Activated naive CD8-positive, alpha-beta T cell (primary cell): ENCODE data around the gene UBE2V1.
"Not testable (repeated sequence)": the region's sequence is repeated elsewhere in the genome, so short reads cannot be mapped to it uniquely, and the experiment has no call there.

Source experiments
- H3K27ac Mint-ChIP-seq: one replicate; pipeline ENCODE4 v1.8.0; 2021; ENCODE audit warnings: mixed read lengths
- H3K27me3 Mint-ChIP-seq: one replicate; pipeline ENCODE4 v1.8.0; 2021; ENCODE audit warnings: mixed read lengths
- H3K36me3 Mint-ChIP-seq: one replicate; pipeline ENCODE4 v1.8.0; 2021; ENCODE audit warnings: mixed read lengths
- H3K4me1 Mint-ChIP-seq: one replicate; pipeline ENCODE4 v1.8.0; 2021; ENCODE audit warnings: low read depth, mixed read lengths
- H3K4me3 Mint-ChIP-seq: one replicate; pipeline ENCODE4 v1.8.0; 2021; ENCODE audit warnings: mild to moderate bottlenecking, mixed read lengths
- H3K9me3 Mint-ChIP-seq: one replicate; pipeline ENCODE4 v1.8.0; 2021; ENCODE audit warnings: low read depth, mixed read lengths

Gene UBE2V1

DNA sequence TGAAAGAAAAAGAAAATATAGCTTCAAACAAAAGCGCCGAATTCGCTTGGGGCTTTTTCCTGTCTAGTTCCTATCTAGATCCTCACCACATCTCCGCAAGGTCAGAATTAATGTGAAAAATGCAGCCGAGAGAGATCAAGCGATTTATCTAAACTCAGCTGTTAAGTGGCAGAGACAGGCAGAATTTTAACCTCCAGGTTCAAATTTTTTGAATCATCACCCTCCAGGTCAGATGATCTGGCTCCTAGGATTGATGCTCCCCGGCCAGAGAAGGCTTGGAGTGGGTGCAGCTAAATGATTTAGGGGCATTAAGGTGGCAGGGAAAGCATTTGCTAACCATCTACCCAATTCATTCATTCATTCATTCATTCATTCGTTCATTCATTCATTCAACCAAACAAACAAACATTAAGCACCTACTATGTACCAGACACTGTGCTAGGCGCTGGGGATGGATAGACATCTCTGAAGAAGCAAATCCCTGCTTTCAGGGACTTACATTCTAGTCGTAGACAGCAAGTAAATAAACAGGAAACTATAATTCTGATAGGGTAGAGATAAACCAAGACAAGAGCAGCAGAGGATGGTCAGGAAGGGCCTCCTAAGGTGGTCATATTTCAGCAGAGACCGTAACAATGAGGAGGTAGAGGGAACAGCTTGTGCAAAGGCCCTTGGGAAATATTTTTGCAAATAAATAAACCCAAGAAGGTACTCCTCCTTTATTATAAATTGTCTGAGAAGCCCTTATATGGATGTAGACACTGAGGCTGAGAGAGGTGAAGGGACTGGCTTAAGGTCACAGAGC lies 672 bp upstream of the UBE2V1 start:
- Mint-ChIP-seq H3K27me3 (no peaks in the 10 kb centered on the region), H3K4me1 (peaks cover 67% of the 10 kb centered on the region)

DNA sequence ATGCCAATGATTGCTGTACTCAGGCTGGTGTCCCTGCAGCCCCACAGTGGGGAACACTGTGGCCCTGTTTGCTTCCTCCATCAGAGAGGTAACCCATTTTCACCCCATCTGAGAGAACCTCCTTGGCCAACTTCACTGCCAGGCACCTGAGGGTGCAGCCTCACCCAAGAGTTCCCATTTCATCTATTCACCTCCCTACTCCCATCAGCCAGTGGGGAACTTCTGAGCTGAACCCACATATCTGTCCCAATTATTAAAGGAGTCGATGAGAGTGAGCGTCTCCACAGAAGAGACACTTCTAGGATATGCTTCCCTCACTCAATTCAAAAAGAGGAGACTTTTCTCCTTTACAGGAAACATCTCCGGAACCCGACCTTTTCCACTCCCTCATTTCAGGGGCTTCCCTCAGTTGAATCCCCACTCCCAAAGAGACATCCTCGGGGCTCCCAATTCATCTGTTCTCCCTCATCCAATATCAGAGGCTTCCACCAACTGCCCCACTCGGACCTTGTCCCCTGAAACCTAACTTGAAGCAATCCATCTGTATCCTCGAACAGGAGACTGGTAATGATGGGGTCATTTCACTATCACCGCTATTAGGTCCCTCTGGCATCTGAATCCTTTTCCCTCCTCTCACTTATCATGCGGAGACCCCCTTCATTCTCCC lies 988 bp downstream of the UBE2V1 start:
- H3K27ac Mint-ChIP-seq, result peak overlapping the region; percentile 98
- H3K27me3 Mint-ChIP-seq, result no peaks in the 10 kb centered on the region
- peak overlapping the region; percentile 100 for H3K4me3 Mint-ChIP-seq
- H3K36me3 Mint-ChIP-seq, result peaks cover 9% of the 10 kb centered on the region
- H3K9me3 Mint-ChIP-seq, result no peaks in the 10 kb centered on the region
- H3K4me1 Mint-ChIP-seq, result peaks cover 84% of the 10 kb centered on the region

More for the DNA sequence above, 672 bp upstream of the UBE2V1 start:
- Mint-ChIP-seq H3K27ac (peak overlapping the region; percentile 97), H3K4me3 (peak overlapping the region; percentile 100), H3K9me3 (no peaks in the 10 kb centered on the region), H3K36me3 (peaks cover 2% of the 10 kb centered on the region)

DNA sequence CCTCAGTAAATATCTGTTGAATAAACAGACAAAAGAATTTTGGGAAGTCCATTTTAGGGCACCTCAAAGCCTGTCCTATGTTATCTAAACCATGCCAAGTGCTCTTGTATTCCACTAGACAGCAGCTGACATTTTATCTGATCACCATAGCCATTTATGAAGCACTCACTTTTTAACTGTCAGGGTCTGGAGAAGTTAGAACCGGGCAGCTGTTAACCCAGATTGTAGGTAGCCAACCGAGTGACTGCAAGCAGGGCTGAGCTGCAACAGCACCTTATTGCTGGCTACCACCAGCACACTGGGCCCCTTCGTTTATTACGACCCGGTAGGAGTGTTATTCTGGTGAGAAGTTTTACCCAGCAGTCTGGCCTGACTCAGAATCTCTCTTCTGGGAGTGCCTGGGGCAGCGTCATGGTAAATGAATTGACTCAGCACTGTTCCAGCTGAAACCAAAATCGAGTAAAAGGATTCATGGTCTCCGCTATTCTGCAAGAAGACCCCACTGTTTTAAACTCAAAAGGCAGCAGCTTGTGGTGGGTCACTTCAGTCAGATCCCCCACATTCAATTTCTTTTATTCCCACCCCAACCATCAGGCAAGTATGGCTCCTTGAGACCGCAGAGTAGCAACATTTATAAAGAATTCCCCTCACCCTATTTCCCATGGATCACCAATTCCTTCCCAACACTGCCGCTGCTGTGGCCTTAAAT lies 1.7 kb downstream of the UBE2V1 start:
- Mint-ChIP-seq H3K36me3 (peaks cover 9% of the 10 kb centered on the region), H3K4me3 (peak overlapping the region; percentile 100), H3K4me1 (peaks cover 88% of the 10 kb centered on the region), H3K27me3 (no peaks in the 10 kb centered on the region), H3K27ac (peak overlapping the region; percentile 98), H3K9me3 (no peaks in the 10 kb centered on the region)

DNA sequence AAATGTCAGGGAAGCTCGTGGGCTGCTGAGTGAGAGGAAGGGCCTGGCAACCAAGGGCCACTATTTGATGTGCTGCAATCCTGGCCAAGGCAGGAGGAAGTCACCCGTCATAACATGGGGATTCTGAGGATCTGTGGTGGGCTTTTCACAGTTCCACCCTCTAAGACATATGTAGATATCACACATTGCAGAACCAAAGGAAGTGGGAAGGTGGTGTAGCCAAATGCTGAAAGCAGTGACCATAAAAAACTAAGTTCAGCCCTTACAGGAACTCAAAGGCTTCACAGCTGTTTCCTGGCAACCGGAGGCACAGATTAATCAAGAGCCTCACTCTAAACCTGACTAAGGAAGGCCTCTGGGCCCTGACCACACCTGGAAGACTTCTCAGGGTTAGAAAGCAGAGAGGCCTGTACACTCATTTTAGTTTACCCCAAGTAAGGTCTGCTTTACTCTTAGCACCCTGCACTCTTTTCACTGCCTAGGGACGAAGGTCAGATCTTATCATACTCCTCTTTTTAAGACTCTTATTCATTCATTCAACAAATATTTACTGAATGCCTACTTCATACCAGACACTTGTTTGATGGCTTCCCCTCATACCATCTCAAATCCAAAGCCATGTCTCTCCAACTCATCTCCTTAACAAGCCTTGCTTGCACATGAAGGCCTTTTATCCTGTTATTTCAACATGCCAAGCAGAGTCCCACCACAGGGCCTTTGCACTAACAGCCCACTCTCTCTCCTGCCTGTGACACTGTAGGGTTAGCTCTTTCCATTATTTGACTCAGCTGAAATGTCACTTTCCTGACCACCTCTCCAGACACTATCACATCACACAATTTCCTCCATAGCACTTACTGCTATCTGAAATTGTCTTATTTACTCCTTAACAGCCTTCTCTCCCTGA lies 2.6 kb downstream of the UBE2V1 start:
- Mint-ChIP-seq H3K27me3 (no peaks in the 10 kb centered on the region), H3K9me3 (no peaks in the 10 kb centered on the region), H3K4me1 (peaks cover 86% of the 10 kb centered on the region)

DNA sequence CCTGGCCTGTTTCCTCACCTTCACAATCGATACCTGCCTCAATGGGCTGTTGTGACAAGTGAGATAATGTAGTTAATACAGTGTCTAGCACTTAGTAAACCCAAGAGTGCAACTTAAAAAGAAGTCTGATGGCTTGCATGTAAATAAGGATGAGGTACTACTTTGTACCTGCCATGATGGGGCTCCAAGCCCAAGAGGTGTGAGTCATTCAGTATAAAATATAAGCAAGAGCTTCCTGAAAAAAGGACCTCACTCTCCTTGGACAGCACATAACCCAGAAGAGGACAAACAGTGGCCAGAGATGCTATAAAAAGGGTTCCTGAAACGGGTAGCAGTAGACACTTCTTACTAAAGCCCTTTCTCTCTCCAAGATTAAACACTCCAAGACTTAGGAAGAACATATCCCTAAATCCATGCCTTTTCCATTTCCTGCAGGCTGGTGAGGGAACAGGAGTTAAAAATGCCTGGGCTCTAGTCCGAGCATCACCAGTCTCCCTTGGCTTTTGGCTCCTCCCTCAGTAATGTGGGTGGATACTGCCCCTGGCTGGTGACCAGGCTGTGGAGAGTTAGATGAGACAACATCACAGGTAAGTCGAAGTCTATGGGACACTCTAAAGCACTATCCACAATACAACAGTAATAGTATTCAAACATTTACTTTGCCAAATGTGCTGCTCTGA lies 4.3 kb downstream of the UBE2V1 start:
- no peaks in the 10 kb centered on the region for H3K27me3 Mint-ChIP-seq
- peaks cover 9% of the 10 kb centered on the region for H3K36me3 Mint-ChIP-seq
- H3K9me3 Mint-ChIP-seq, result no peaks in the 10 kb centered on the region
- H3K4me1 Mint-ChIP-seq, result peaks cover 81% of the 10 kb centered on the region
- peak overlapping the region; percentile 68 for H3K27ac Mint-ChIP-seq
- peak overlapping the region; percentile 54 for H3K4me3 Mint-ChIP-seq

More for the DNA sequence above, 2.6 kb downstream of the UBE2V1 start:
- H3K27ac Mint-ChIP-seq, result peak overlapping the region; percentile 98
- peaks cover 9% of the 10 kb centered on the region for H3K36me3 Mint-ChIP-seq
- peak overlapping the region; percentile 100 for H3K4me3 Mint-ChIP-seq

GRCh38 chr20:50107796-50108331 lies 5.1 kb downstream of the UBE2V1 start:
- Mint-ChIP-seq H3K9me3 (no peaks in the 10 kb centered on the region), H3K36me3 (peaks cover 9% of the 10 kb centered on the region), H3K27ac (peak overlapping the region; percentile 56), H3K4me1 (peaks cover 82% of the 10 kb centered on the region), H3K4me3 (peak overlapping the region; percentile 52), H3K27me3 (no peaks in the 10 kb centered on the region)

DNA sequence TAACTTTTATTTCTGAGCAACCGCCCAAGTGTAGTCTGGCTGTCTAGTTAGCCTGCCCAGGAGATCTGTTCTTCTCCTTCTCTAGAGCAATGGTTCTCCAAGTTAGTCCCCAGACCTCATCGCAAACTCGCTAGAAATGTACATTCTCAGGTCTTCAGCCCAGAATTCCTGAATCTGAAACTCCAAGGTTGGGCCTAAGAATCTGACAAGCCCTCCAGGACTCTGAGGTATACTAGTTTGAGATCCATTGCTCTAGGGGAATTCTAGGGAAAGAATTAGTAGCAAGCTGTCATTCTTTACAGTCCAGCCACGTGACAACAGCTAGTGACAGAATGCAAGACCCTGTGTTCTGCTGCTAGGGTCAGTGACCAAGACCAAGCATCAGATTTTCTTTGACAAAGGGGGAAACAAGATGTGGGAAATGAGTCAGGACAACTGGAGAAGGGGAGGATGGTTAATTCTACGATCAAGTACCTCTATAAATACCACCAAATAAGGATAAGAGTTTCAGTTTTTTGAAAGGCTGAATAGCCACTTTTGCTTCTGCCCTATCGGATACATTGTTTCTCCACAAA lies 5.8 kb downstream of the UBE2V1 start:
- Mint-ChIP-seq H3K27me3 (no peaks in the 10 kb centered on the region), H3K36me3 (peaks cover 7% of the 10 kb centered on the region), H3K27ac (peak overlapping the region; percentile 56), H3K4me1 (peaks cover 85% of the 10 kb centered on the region), H3K9me3 (no peaks in the 10 kb centered on the region), H3K4me3 (no peak overlapping the region)

DNA sequence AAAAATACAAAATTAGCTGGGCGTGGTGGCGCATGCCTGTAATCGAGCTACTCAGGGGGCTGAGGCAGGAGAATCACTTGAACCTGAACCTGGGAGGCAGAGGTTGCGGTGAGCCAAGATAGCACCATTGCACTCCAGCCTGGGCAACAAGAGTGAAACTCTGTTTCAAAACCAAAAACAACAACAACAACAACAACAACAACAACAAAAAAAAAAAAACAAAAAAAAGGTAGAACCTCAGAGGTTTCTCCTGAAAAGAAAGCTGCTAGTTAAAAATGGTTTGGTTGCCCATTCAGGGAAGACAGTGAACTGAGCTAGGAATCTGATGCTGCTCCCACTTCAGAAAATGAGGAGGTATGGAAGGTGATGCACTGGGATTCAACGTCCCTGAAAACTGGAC lies 6.3 kb downstream of the UBE2V1 start:
- H3K27ac Mint-ChIP-seq, H3K9me3 Mint-ChIP-seq, H3K27me3 Mint-ChIP-seq, H3K4me3 Mint-ChIP-seq: not testable (repeated sequence)
- Mint-ChIP-seq H3K36me3 (peaks cover 11% of the 10 kb centered on the region), H3K4me1 (peaks cover 85% of the 10 kb centered on the region)

GRCh38 chr20:50103464-50104107 lies 9.4 kb downstream of the UBE2V1 start:
- Mint-ChIP-seq H3K4me1 (peaks cover 75% of the 10 kb centered on the region), H3K27ac (peak overlapping the region; percentile 73), H3K36me3 (peaks cover 11% of the 10 kb centered on the region), H3K4me3 (peak overlapping the region; percentile 32)
- H3K27me3 Mint-ChIP-seq, H3K9me3 Mint-ChIP-seq: not testable (repeated sequence)

- not testable (repeated sequence) for H3K36me3 Mint-ChIP-seq, H3K27me3 Mint-ChIP-seq, H3K9me3 Mint-ChIP-seq
- Mint-ChIP-seq H3K27ac (peak overlapping the region; percentile 46), H3K4me3 (peak overlapping the region; percentile 38), H3K4me1 (peaks cover 73% of the 10 kb centered on the region)
These were observed 10.4 kb downstream of the UBE2V1 start for GRCh38 chr20:50102551-50102950.

- Mint-ChIP-seq H3K4me1 (peaks cover 68% of the 10 kb centered on the region), H3K4me3 (no peak overlapping the region), H3K36me3 (peaks cover 5% of the 10 kb centered on the region), H3K27me3 (no peaks in the 10 kb centered on the region), H3K27ac (peak overlapping the region; percentile 70), H3K9me3 (no peaks in the 10 kb centered on the region)
These were observed 11.1 kb downstream of the UBE2V1 start for GRCh38 chr20:50101887-50102286.

GRCh38 chr20:50101281-50101680 lies 11.7 kb downstream of the UBE2V1 start:
- Mint-ChIP-seq H3K4me1 (peaks cover 67% of the 10 kb centered on the region), H3K4me3 (no peak overlapping the region), H3K36me3 (peaks cover 5% of the 10 kb centered on the region), H3K27ac (no peak overlapping the region), H3K9me3 (no peaks in the 10 kb centered on the region), H3K27me3 (no peaks in the 10 kb centered on the region)

DNA sequence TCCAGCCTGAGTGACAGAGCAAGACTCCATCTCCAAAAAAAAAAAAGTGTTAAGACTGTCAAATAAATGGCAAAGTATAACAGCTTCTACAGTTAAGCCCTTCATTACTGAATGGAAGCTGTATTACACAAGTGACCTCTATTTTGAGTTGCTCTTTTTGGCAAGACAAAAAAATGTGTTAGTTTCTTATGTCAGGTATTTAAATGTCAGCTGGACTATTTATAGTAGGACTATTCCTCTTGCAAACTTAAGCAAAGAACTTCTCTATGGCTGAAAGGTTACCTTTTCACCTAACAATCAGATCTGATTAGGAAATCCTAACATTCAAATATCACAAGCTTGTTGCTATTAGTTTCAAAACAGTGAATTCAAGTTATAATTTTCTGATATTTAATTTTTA lies 12.4 kb downstream of the UBE2V1 start:
- Mint-ChIP-seq H3K4me1 (peaks cover 63% of the 10 kb centered on the region), H3K4me3 (no peak overlapping the region), H3K36me3 (peaks cover 5% of the 10 kb centered on the region), H3K27me3 (no peaks in the 10 kb centered on the region), H3K27ac (peak overlapping the region; percentile 3), H3K9me3 (no peaks in the 10 kb centered on the region)
